Measurements from ENCODE around the gene ISM1.

The ISM1 gene

GRCh38 chr20:13220904-13221297 is at the start of gene ISM1:
ISM1 (plus strand) TSS chr20:13221274; CDS start chr20:13221777, 503 bp downstream.
- H3K4me2 ChIP-seq, result peak within 1 kb of the TSS; percentile 51; the same call in 1 of the 2 replicates

DNA sequence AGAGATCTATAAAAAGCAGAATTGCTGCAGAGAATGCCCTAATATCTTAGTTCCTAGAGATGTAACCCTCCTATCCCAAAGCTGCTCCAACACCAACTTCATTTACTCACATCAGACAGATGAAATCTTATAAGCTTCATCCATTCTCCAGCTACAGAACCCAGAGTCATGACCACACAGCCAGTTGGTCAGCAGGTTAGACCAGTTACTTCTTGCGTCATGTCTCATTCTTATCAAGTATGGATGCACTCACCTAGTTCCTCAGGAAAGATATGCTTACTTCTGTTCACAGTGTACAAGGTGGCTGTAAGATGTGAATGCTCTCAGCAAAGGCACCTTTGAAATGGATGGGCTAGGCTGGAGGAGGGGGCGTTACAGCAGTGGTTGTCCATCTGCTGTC is 47.9 kb upstream of the ISM1 start:
- Histone ChIP-seq H4K20me1 (ENCODE audit: insufficient read depth) (no peaks in the 10 kb centered on the region), H3K9ac (no peak overlapping the region), H3K27me3 (ENCODE audit: insufficient read depth, low read depth) (no peaks in the 10 kb centered on the region), H3K4me1 (ENCODE audit: low read depth, poor library complexity, severe bottlenecking) (no peaks in the 10 kb centered on the region), H3K4me2 (no peak overlapping the region), H2AFZ (ENCODE audit: low read depth) (no peak overlapping the region), H3K36me3 (ENCODE audit: insufficient read depth) (no peaks in the 10 kb centered on the region), H3K4me3 (IDR thresholded peaks at IDR 0.05; ENCODE audit: insufficient read depth, low read depth, low read length) (no peak overlapping the region), H3K27ac (no peak overlapping the region), H3K79me2 (ENCODE audit: insufficient read depth, low read depth) (no peaks in the 10 kb centered on the region)
- no peak for TF ChIP-seq CTCF (conservative IDR thresholded peaks at IDR 0.05; ENCODE audit: low read depth, low read length)

More at GRCh38 chr20:13220904-13221297, at the start of gene ISM1:
- no peaks in the 10 kb centered on the region for H4K20me1 ChIP-seq (ENCODE audit: insufficient read depth)
- peak within 1 kb of the TSS; percentile 49 for H2AFZ ChIP-seq (ENCODE audit: low read depth)
- H3K36me3 ChIP-seq (ENCODE audit: insufficient read depth), result no peaks in the 10 kb centered on the region
- no peak for TF ChIP-seq CTCF (conservative IDR thresholded peaks at IDR 0.05; ENCODE audit: low read depth, low read length)
- H3K27ac ChIP-seq, result no peak within 1 kb of the TSS
- H3K4me3 ChIP-seq (IDR thresholded peaks at IDR 0.05; ENCODE audit: insufficient read depth, low read depth, low read length), result no peak within 1 kb of the TSS
- no peaks in the 10 kb centered on the region for H3K4me1 ChIP-seq (ENCODE audit: low read depth, poor library complexity, severe bottlenecking)
- no peaks in the 10 kb centered on the region for H3K27me3 ChIP-seq (ENCODE audit: insufficient read depth, low read depth)
- H3K9ac ChIP-seq, result no peak within 1 kb of the TSS
- no peaks in the 10 kb centered on the region for H3K79me2 ChIP-seq (ENCODE audit: insufficient read depth, low read depth)

DNA sequence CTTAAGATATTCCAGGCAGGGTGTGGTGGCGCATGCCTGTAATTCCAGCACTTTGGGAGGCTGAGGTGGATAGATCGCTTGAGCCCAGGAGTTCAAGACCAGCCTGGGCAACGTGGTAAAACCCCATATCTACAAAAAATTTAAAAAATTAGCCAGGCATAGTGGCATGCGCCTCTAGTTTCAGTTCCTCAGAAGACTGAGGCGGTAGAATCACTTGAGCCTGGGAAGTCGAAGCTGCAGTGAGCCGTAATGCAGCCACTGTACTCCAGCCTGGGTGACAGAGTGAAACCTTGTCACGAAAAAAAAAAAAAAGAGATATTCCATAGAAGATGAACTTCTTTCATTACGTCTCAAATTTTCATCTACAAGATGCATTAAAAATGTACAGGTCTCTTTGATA is 46.7 kb upstream of the ISM1 start:
- Histone ChIP-seq H3K27me3 (ENCODE audit: insufficient read depth, low read depth) (no peaks in the 10 kb centered on the region), H3K4me2 (no peak overlapping the region), H3K9ac (no peak overlapping the region), H3K36me3 (ENCODE audit: insufficient read depth) (no peaks in the 10 kb centered on the region), H3K27ac (no peak overlapping the region), H3K79me2 (ENCODE audit: insufficient read depth, low read depth) (no peaks in the 10 kb centered on the region), H4K20me1 (ENCODE audit: insufficient read depth) (no peaks in the 10 kb centered on the region), H2AFZ (ENCODE audit: low read depth) (no peak overlapping the region), H3K4me1 (ENCODE audit: low read depth, poor library complexity, severe bottlenecking) (no peaks in the 10 kb centered on the region), H3K4me3 (IDR thresholded peaks at IDR 0.05; ENCODE audit: insufficient read depth, low read depth, low read length) (no peak overlapping the region)
- TF ChIP-seq CTCF (conservative IDR thresholded peaks at IDR 0.05; ENCODE audit: low read depth, low read length), result no peak

DNA sequence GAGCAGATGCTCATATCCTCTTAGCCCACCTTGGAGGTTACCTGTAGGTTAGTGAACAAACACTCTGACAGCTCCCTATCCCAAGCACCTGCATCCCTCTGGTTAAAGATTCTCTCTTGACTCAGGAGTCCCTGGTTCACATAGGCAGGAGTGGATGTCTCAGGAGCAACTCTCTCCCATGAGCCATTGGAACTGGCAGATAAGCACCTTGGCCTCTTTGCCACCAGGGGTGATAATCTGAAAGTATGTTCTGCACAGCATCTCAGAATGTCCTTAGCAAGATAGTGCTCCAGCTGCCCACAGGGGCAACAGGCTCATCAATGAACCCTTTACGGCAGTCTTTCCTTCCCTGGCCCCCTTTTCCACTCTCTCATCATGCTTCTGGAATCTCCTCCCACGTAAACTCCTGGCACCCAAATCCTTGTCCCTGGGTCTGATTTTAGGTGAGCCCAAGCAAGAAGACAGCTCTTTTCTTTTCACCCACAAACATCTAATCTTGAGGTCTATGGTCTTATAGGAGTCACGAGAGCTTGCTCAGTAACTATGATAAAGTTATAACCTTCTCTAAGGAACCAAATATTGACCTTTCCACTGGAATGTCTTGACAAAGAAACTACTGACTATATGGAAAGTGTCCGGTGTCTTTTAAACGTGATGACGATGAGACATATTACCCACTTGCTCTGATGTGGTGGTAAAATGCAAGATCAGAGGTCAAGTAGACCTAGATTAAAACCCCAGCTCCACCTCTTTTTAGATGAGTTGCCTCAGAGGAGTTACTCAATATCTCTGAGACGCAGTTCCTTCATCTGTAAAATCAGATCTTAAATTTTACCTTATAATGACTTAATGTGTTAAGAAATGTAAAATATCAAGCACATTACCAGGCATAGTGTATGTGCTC is 39.8 kb upstream of the ISM1 start:
- H3K27me3 ChIP-seq (ENCODE audit: insufficient read depth, low read depth), result no peaks in the 10 kb centered on the region
- H3K4me2 ChIP-seq, result no peak overlapping the region
- no peaks in the 10 kb centered on the region for H3K4me1 ChIP-seq (ENCODE audit: low read depth, poor library complexity, severe bottlenecking)
- H3K4me3 ChIP-seq (IDR thresholded peaks at IDR 0.05; ENCODE audit: insufficient read depth, low read depth, low read length), result no peak overlapping the region
- no peaks in the 10 kb centered on the region for H3K79me2 ChIP-seq (ENCODE audit: insufficient read depth, low read depth)
- H4K20me1 ChIP-seq (ENCODE audit: insufficient read depth), result no peaks in the 10 kb centered on the region
- no peaks in the 10 kb centered on the region for H3K36me3 ChIP-seq (ENCODE audit: insufficient read depth)
- H3K9ac ChIP-seq, result no peak overlapping the region
- TF ChIP-seq CTCF (conservative IDR thresholded peaks at IDR 0.05; ENCODE audit: low read depth, low read length), result no peak
- H3K27ac ChIP-seq, result no peak overlapping the region
- no peak overlapping the region for H2AFZ ChIP-seq (ENCODE audit: low read depth)
